Liver (tissue), 3 donors: Measurements from ENCODE around the gene SH3D21.

Experiments used
- ATF3 ChIP-seq: IDR thresholded peaks from 2 replicates; pipeline ENCODE4 v1.6.1; 2016; ENCODE audit warnings: antibody characterized with exemption
- CTCF ChIP-seq: fragments of 150-350 bp; IDR thresholded peaks from 2 replicates; pipeline ENCODE4 v1.5.1; 2017; ENCODE audit warnings: improper control_type of control experiment, low read depth, low read length; ENCODE audit not compliant: missing input control
- FOXA1 ChIP-seq: IDR thresholded peaks from 2 replicates; pipeline ENCODE4 v1.6.1; 2016; ENCODE audit warnings: antibody characterized with exemption
- GABPA ChIP-seq, 2 donors: IDR thresholded peaks in 1 of 2; conservative IDR thresholded peaks in 1 of 2; 2 replicates each; pipeline ENCODE4 v1.6.1; 2016; ENCODE audit warnings: antibody characterized with exemption in 2 of 2, mild to moderate bottlenecking in 1 of 2, moderate library complexity in 1 of 2
- HNF4A ChIP-seq, 2 donors: conservative IDR thresholded peaks; 2 replicates each; pipeline ENCODE4 v1.6.1; 2016; ENCODE audit warnings: antibody characterized with exemption in 2 of 2, mild to moderate bottlenecking in 2 of 2
- HNF4G ChIP-seq: IDR thresholded peaks from 2 replicates; pipeline ENCODE4 v1.6.1; 2016; ENCODE audit warnings: antibody characterized with exemption
- JUND ChIP-seq, 2 donors: IDR thresholded peaks; 2 replicates each; pipeline ENCODE4 v1.6.1; 2016; ENCODE audit warnings: antibody characterized with exemption in 2 of 2
- REST ChIP-seq: IDR thresholded peaks from 2 replicates; pipeline ENCODE4 v1.6.1; 2016; ENCODE audit warnings: antibody characterized with exemption, mild to moderate bottlenecking
- SP1 ChIP-seq: IDR thresholded peaks from 2 replicates; pipeline ENCODE4 v1.6.1; 2018; ENCODE audit warnings: antibody characterized with exemption, mild to moderate bottlenecking
- TAF1 ChIP-seq: conservative IDR thresholded peaks from 2 replicates; pipeline ENCODE4 v1.6.1; 2016; ENCODE audit warnings: antibody characterized with exemption, mild to moderate bottlenecking
- YY1 ChIP-seq: IDR thresholded peaks from 2 replicates; pipeline ENCODE4 v1.6.1; 2016; ENCODE audit warnings: antibody characterized with exemption, mild to moderate bottlenecking
- donor health status: healthy.
- donor health status: healthy.

GRCh38 chr1:36352125-36352909 lies 46.1 kb downstream of the SH3D21 start:
- no peak for TF ChIP-seq CTCF
- TF ChIP-seq GABPA (IDR thresholded peaks at IDR 0.05 in 1 of 2, conservative IDR thresholded peaks at IDR 0.05 in 1 of 2), result no peak
- TF ChIP-seq FOXA1, result no peak
- TF ChIP-seq HNF4G, result no peak
- no peak for TF ChIP-seq JUND (IDR thresholded peaks at IDR 0.05)
- TF ChIP-seq ATF3, result no peak
- TF ChIP-seq REST, result no peak
- TF ChIP-seq TAF1, result no peak
- no peak for TF ChIP-seq SP1
- TF ChIP-seq HNF4A (conservative IDR thresholded peaks at IDR 0.05), result no peak
- TF ChIP-seq YY1, result no peak
